HG02973 (cell line): ENCODE measurements around the gene PLIN3.
"Not testable (repeated sequence)": the region's sequence is repeated elsewhere in the genome, so short reads cannot be mapped to it uniquely, and the experiment has no call there.

ENCODE experiments used
- ATAC-seq: cut with Tn5 transposase; IDR thresholded peaks from one replicate; pipeline ENCODE4 v1.9.1; 2021; ENCODE audit warnings: moderate library complexity; ENCODE audit not compliant: unreplicated experiment

PLIN3 gene

GRCh38 chr19:4892962-4893361 is 25.5 kb upstream of the PLIN3 start:
- not testable (repeated sequence) for ATAC-seq

- ATAC-seq = no peak
These were observed 23.6 kb upstream of the PLIN3 start for GRCh38 chr19:4891066-4891465.

- no peak for ATAC-seq
These were observed 21.8 kb upstream of the PLIN3 start for GRCh38 chr19:4889034-4889815.

- ATAC-seq = not testable (repeated sequence)
These were observed 20.3 kb upstream of the PLIN3 start for GRCh38 chr19:4887803-4888202.

- ATAC-seq = not testable (repeated sequence)
These were observed 17.5 kb upstream of the PLIN3 start for GRCh38 chr19:4884993-4885392.

- ATAC-seq = not testable (repeated sequence)
These were observed 15.4 kb upstream of the PLIN3 start for GRCh38 chr19:4882874-4883273.

- no peak for ATAC-seq
These were observed 11.6 kb upstream of the PLIN3 start for GRCh38 chr19:4879041-4879440.

- no peak for ATAC-seq
These were observed 11.1 kb upstream of the PLIN3 start for GRCh38 chr19:4878491-4878968.

- ATAC-seq = no peak
These were observed 10.5 kb upstream of the PLIN3 start for GRCh38 chr19:4877753-4878490.

- no peak for ATAC-seq
These were observed 6.5 kb upstream of the PLIN3 start for GRCh38 chr19:4873930-4874329.

- ATAC-seq = no peak
These were observed 4.2 kb upstream of the PLIN3 start for GRCh38 chr19:4871711-4872110.

- no peak for ATAC-seq
These were observed 2.7 kb upstream of the PLIN3 start for GRCh38 chr19:4870025-4870700.

GRCh38 chr19:4868286-4868834 is 893 bp upstream of the PLIN3 start:
- ATAC-seq = no peak

GRCh38 chr19:4866595-4867424 is 657 bp downstream of the PLIN3 start:
- no peak for ATAC-seq

- no peak for ATAC-seq
These were observed 6.3 kb downstream of the PLIN3 start for GRCh38 chr19:4861147-4861546.

GRCh38 chr19:4859697-4860096 is 7.8 kb downstream of the PLIN3 start:
- no peak for ATAC-seq

GRCh38 chr19:4856468-4856867 is 11.0 kb downstream of the PLIN3 start:
- not testable (repeated sequence) for ATAC-seq

GRCh38 chr19:4853506-4853905 is 14.0 kb downstream of the PLIN3 start:
- ATAC-seq = not testable (repeated sequence)

- ATAC-seq = no peak
These were observed 15.0 kb downstream of the PLIN3 start for GRCh38 chr19:4852484-4852883.

- no peak for ATAC-seq
These were observed 15.7 kb downstream of the PLIN3 start for GRCh38 chr19:4851551-4852290.
